T47D (cell line): ENCODE data around the gene ST6GALNAC2.
"Not testable (repeated sequence)": the region's sequence is repeated elsewhere in the genome, so short reads cannot be mapped to it uniquely, and the experiment has no call there.

Source experiments
- DNase-seq, 2 experiments: peaks; one replicate each; pipeline versions ENCODE4 v3.0.0 to v3.0.0-alpha.2; 2011 to 2012; ENCODE audit warnings: low read depth in 1 of 2, low spot score in 1 of 2
- JUND ChIP-seq: IDR thresholded peaks from 2 replicates; pipeline ENCODE4 v1.6.1; 2012; ENCODE audit warnings: low read depth
- in situ Hi-C: cut with HindIII; loops from 2 replicates; pipeline ENCODE4 v1.10.0; 2016; ENCODE audit warnings: low sequenced_read_pairs, low pct_unique_long_range_greater_than_20kb

Gene ST6GALNAC2

GRCh38 chr17:76535788-76536510 lies 49.7 kb downstream of the ST6GALNAC2 start:
- in situ Hi-C loops: no loop called here
- no peak for DNase-seq
- no peak for TF ChIP-seq JUND

GRCh38 chr17:76534831-76535732 lies 50.6 kb downstream of the ST6GALNAC2 start:
- TF ChIP-seq JUND: no peak
- no peak for DNase-seq
- in situ Hi-C loops: no loop called here

GRCh38 chr17:76533640-76534359 lies 51.9 kb downstream of the ST6GALNAC2 start:
- DNase-seq, in situ Hi-C loops: not testable (repeated sequence)

GRCh38 chr17:76532072-76532651 lies 53.5 kb downstream of the ST6GALNAC2 start:
- DNase-seq: no peak
- in situ Hi-C loops: no loop called here
- TF ChIP-seq JUND: no peak

- no peak for TF ChIP-seq JUND
- in situ Hi-C loops: no loop called here
- DNase-seq: no peak
Observed at GRCh38 chr17:76531486-76532038, 54.1 kb downstream of the ST6GALNAC2 start.

- no peak for TF ChIP-seq JUND
- no peak for DNase-seq
- in situ Hi-C loops: no loop called here
Observed at GRCh38 chr17:76530811-76531485, 54.7 kb downstream of the ST6GALNAC2 start.

GRCh38 chr17:76530095-76530723 lies 55.5 kb downstream of the ST6GALNAC2 start:
- no peak for DNase-seq
- no peak for TF ChIP-seq JUND
- in situ Hi-C loops: no loop called here

- in situ Hi-C loops: no loop called here
- no peak for DNase-seq
- no peak for TF ChIP-seq JUND
Observed at GRCh38 chr17:76529224-76530094, 56.2 kb downstream of the ST6GALNAC2 start.

- no peak for TF ChIP-seq JUND
- DNase-seq: no peak
- in situ Hi-C loops: no loop called here
Observed at GRCh38 chr17:76528528-76529223, 57.0 kb downstream of the ST6GALNAC2 start.

GRCh38 chr17:76528156-76528527 lies 57.5 kb downstream of the ST6GALNAC2 start:
- in situ Hi-C loops: no loop called here
- no peak for DNase-seq
- TF ChIP-seq JUND: no peak
